Measurements from ENCODE around the gene RANGAP1.

The RANGAP1 gene

DNA sequence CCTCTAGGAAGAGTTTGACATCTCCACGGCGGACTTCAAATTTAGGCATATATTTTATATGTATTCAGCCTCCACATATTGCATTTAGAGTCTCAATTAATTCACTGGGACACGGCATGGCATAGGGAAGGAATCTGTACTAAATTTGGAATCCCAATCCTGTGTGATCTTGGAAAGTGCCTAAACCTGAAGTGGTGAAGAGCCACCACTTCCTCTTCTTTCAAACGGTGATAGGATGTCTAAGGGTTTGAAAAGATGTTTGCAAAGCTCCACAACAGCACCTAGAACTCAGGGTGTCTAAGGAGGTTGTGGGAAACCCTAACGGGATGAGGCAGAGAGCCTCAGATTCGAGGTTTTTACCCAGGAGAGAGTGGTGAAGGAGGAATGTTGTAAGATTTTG is 81.9 kb downstream of the RANGAP1 start:
- DNase-seq (ENCODE audit: low read depth in 2 of 2, low spot score in 1 of 2), result no peak

DNA sequence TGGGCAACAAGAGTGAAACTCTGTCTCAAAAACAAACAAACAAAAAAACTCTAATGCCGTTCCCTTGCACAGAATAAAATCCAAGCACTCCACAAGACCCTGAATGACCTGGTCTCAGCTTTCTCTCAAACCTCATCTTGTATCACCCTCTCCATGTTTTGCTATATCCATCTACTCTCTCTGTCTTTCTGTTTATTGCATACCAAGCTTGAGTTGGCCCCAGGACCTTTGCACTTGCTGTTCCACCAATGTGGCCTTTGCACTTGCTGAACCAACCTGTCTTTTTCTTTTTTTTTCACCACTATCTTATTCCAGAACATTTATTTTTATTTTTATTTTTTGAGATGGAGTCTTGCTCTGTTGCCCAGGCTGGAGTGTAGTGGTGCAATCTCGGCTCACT is 82.9 kb downstream of the RANGAP1 start:
- no peak for DNase-seq (ENCODE audit: low read depth in 2 of 2, low spot score in 1 of 2)

DNA sequence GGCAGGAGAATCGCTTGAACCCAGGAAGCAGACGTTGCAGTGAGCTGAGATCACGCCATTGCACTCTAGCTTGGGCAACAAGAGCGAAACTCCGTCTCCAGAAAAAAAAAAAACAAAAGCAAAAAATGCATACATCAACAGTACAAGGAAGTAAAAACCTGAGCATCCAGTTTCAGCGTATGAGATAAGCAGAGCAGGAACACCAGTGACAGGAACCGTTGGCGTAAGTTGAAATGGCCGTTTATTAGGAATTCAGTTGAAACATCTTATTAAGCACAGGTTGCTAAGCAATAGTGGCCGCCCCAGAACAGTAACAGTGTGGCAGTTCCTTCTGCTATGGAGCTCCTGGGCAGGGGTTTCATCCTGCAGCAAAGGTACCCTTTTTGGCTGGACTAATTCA is 84.8 kb downstream of the RANGAP1 start:
- DNase-seq (ENCODE audit: low read depth in 2 of 2, low spot score in 1 of 2), result no peak

DNA sequence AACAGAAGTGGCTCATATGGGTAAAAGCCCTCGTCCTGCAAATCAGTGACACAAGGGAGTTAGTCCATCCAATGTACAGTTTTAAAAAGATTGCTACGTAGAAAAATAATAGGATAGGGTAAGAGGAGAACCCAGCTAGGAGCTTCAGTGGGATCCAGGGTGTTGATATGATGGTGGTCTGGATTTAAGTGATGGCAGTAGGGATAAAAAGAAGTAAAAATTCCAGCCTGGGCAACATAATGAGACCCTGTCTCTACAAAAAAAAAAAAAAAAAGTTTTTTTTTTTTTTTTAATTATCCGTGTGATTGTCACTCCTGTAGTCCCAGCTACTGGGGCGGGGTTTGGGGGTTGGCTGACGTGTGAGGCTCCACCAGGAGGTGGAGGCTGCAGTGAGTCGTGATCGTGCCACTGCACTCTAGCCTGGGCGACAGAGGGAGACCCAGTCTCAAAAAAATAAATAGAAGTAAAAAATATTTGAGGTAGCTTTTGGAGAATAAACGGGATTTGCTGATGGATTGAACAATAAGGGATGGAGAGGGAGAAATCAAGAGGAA is 87.9 kb downstream of the RANGAP1 start:
- no peak for DNase-seq (ENCODE audit: low read depth in 2 of 2, low spot score in 1 of 2)

DNA sequence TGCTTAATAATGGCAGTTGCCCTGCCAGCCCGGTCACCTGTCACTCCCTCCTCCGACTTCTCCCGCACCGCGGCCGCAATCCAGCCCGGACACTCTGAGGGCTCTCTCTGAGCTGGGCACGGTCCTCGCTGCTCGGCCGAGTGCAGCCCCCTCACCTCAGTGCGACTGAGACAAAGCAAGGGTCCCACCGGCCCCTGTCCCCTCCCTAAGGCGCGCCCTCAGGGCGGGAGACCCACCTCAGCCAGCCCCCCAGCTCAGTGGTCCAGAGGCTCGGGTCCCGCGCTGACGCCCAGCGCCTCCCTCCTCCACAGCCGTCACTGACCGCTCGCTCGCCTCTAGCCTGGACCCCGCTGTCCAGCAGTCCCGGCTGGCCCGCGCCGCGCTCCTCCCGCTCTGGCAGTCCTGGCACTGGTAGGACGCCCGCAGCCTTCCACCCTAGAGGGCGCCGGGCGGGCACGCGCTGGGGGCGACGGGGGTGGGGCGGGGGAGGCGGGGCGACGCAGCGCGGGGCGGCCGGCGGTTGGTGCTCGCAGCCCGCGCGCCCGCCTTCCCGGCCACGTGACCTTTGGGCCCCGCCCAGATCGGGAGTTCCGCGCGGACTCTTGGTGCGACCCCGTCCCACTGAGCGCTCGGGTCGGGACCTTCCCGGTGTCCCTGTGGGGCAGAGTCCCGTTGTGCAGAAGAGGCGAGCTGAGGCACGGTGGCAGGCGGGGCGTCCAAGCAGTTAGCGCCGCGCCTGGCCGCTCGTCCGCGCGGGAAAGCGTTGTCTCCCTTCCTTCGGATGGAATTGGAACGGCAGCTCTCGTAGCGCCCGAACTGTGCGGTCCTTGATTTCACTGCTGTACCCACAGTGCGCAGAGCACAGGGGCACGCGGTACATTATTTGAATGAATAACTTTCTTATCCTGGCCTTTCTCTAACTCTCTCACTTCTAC is 88.7 kb downstream of the RANGAP1 start:
- peak; percentile 59 to 66 for DNase-seq (ENCODE audit: low read depth in 2 of 2, low spot score in 1 of 2)
